SU-DHL-6 (cell line): ENCODE results near the gene EIF3B.

Experiments
- EZH2phosphoT487 ChIP-seq: fragments of 200-600 bp; sonication (generic), shearing (Covaris generic); conservative IDR thresholded peaks from 2 replicates; pipeline ENCODE4 v1.6.1; 2018; ENCODE audit warnings: mild to moderate bottlenecking, antibody characterized with exemption, low read length, moderate library complexity, mixed read lengths
- TF ChIP-seq, protein P1 (sequence below): fragments of 200-600 bp; sonication (generic); IDR thresholded peaks from one replicate; pipeline ENCODE4 v1.5.1; 2017; ENCODE audit warnings: antibody characterized with exemption, mild to moderate bottlenecking, low read length, moderate library complexity; ENCODE audit not compliant: insufficient read depth, poor library complexity, severe bottlenecking

DNA sequence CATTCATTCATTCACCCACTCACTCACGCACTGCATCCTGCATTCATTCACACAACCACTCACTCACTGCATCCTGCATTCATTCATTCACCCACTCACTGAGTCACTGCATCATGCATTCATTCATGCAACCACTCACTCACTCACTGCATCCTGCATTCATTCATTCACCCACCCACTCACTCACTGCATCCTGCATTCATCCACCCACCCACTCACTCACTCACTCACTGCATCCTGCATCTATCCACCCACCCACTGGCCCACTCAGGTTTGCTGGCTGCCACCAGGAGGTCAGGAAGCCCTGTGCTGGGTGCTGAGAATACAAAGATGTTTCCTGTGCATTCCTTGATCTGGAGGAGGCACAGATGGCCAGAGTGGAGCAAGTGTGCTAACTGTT lies 38.0 kb upstream of the EIF3B start:
- TF ChIP-seq, protein P1, sequence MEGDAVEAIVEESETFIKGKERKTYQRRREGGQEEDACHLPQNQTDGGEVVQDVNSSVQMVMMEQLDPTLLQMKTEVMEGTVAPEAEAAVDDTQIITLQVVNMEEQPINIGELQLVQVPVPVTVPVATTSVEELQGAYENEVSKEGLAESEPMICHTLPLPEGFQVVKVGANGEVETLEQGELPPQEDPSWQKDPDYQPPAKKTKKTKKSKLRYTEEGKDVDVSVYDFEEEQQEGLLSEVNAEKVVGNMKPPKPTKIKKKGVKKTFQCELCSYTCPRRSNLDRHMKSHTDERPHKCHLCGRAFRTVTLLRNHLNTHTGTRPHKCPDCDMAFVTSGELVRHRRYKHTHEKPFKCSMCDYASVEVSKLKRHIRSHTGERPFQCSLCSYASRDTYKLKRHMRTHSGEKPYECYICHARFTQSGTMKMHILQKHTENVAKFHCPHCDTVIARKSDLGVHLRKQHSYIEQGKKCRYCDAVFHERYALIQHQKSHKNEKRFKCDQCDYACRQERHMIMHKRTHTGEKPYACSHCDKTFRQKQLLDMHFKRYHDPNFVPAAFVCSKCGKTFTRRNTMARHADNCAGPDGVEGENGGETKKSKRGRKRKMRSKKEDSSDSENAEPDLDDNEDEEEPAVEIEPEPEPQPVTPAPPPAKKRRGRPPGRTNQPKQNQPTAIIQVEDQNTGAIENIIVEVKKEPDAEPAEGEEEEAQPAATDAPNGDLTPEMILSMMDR: no peak
- no peak for TF ChIP-seq EZH2phosphoT487
